Measurements from ENCODE around the gene CREBZF. TPM values are rescaled to one million over a fixed set of nuclear protein-coding genes. Genes with fewer than 3 reads are reported as not detected.

Gene CREBZF
- total RNA-seq: 10 to 100 TPM; 61.0 to 72.3 TPM

- Mint-ChIP-seq H3K36me3 (peaks cover 39% of the 10 kb centered on the region), H3K9me3 (ENCODE audit: low read depth) (no peaks in the 10 kb centered on the region), H3K4me3 (peak within 1 kb of the TSS; percentile 97), H3K4me1 (peaks cover 35% of the 10 kb centered on the region), H3K27ac (peak within 1 kb of the TSS; percentile 99), H3K27me3 (no peaks in the 10 kb centered on the region)
- ATAC-seq (peak; percentile 74), DNase-seq (peak; percentile 96)
- CTCF ChIA-PET: interaction anchor here (0.9 to 2.9 kb wide), 12 partner anchors 9 to 553 kb away, joined by 3 to 13 read pairs (median 4); partner anchors contain the start of genes CCDC83 and TMEM126A
These were observed at the start of gene CREBZF for GRCh38 chr11:85664615-85665481. Gene CREBZF, minus strand, starts transcription at chr11:85665129. Its CDS starts 254 bp downstream, at chr11:85664875.

- H3K27ac Mint-ChIP-seq: no peak overlapping the region
- peaks cover 1% of the 10 kb centered on the region for H3K4me1 Mint-ChIP-seq
- no peaks in the 10 kb centered on the region for H3K9me3 Mint-ChIP-seq (ENCODE audit: low read depth)
- no peak overlapping the region for H3K4me3 Mint-ChIP-seq
- peaks cover 4% of the 10 kb centered on the region for H3K36me3 Mint-ChIP-seq
- CTCF ChIA-PET: interaction anchor here (1.0 kb wide), 1 partner anchor 113 kb away, joined by 4 read pairs; no protein-coding TSS in a partner anchor
- DNase-seq: no peak
- H3K27me3 Mint-ChIP-seq: no peaks in the 10 kb centered on the region
- ATAC-seq: no peak
These were observed 48.0 kb upstream of the CREBZF start for GRCh38 chr11:85712953-85713352.

GRCh38 chr11:85710917-85711316 is 46.0 kb upstream of the CREBZF start:
- Mint-ChIP-seq H3K4me1 (no peaks in the 10 kb centered on the region), H3K36me3 (peaks cover 14% of the 10 kb centered on the region), H3K27ac (no peak overlapping the region), H3K4me3 (no peak overlapping the region), H3K27me3 (no peaks in the 10 kb centered on the region), H3K9me3 (ENCODE audit: low read depth) (no peaks in the 10 kb centered on the region)
- CTCF ChIA-PET: no interaction called here
- DNase-seq (no peak), ATAC-seq (no peak)

GRCh38 chr11:85709941-85710702 is 45.2 kb upstream of the CREBZF start:
- Mint-ChIP-seq H3K4me3 (no peak overlapping the region), H3K9me3 (ENCODE audit: low read depth) (no peaks in the 10 kb centered on the region), H3K27ac (no peak overlapping the region), H3K4me1 (no peaks in the 10 kb centered on the region), H3K36me3 (peaks cover 14% of the 10 kb centered on the region), H3K27me3 (no peaks in the 10 kb centered on the region)
- CTCF ChIA-PET: no interaction called here
- no peak for ATAC-seq
- no peak for DNase-seq

- no peak for ATAC-seq
- Mint-ChIP-seq H3K4me3 (no peak overlapping the region), H3K4me1 (peaks cover under 1% of the 10 kb centered on the region), H3K27me3 (no peaks in the 10 kb centered on the region), H3K9me3 (ENCODE audit: low read depth) (no peaks in the 10 kb centered on the region), H3K27ac (no peak overlapping the region), H3K36me3 (peaks cover 32% of the 10 kb centered on the region)
- no peak for DNase-seq
- CTCF ChIA-PET: no interaction called here
These were observed 40.9 kb upstream of the CREBZF start for GRCh38 chr11:85705800-85706199.

GRCh38 chr11:85704967-85705366 is 40.0 kb upstream of the CREBZF start:
- H3K27ac Mint-ChIP-seq: no peak overlapping the region
- H3K4me1 Mint-ChIP-seq: peaks cover 9% of the 10 kb centered on the region
- DNase-seq: no peak
- no peak overlapping the region for H3K4me3 Mint-ChIP-seq
- peaks cover 32% of the 10 kb centered on the region for H3K36me3 Mint-ChIP-seq
- CTCF ChIA-PET: no interaction called here
- no peaks in the 10 kb centered on the region for H3K27me3 Mint-ChIP-seq
- ATAC-seq: no peak
- no peaks in the 10 kb centered on the region for H3K9me3 Mint-ChIP-seq (ENCODE audit: low read depth)

GRCh38 chr11:85699957-85700741 is 35.2 kb upstream of the CREBZF start:
- Mint-ChIP-seq H3K27me3 (no peaks in the 10 kb centered on the region), H3K36me3 (peaks cover 49% of the 10 kb centered on the region), H3K4me3 (peak overlapping the region; percentile 33), H3K4me1 (peaks cover 36% of the 10 kb centered on the region), H3K9me3 (ENCODE audit: low read depth) (no peaks in the 10 kb centered on the region), H3K27ac (peak overlapping the region; percentile 84)
- ATAC-seq (peak; percentile 78), DNase-seq (no peak)
- CTCF ChIA-PET: interaction anchor here (0.6 to 4.0 kb wide), 13 partner anchors 9 to 524 kb away, joined by 3 to 16 read pairs (median 4); partner anchors contain the start of genes CCDC83 and CREBZF

GRCh38 chr11:85698195-85698594 is 33.3 kb upstream of the CREBZF start:
- H3K27me3 Mint-ChIP-seq: no peaks in the 10 kb centered on the region
- H3K4me1 Mint-ChIP-seq: peaks cover 40% of the 10 kb centered on the region
- no peak overlapping the region for H3K4me3 Mint-ChIP-seq
- peaks cover 43% of the 10 kb centered on the region for H3K36me3 Mint-ChIP-seq
- H3K27ac Mint-ChIP-seq: no peak overlapping the region
- ATAC-seq (no peak), DNase-seq (no peak)
- H3K9me3 Mint-ChIP-seq (ENCODE audit: low read depth): no peaks in the 10 kb centered on the region
- CTCF ChIA-PET: interaction anchor here (1.0 to 4.0 kb wide), 3 partner anchors 11 to 156 kb away, joined by 3 to 16 read pairs (median 3); partner anchors contain the start of gene CCDC83

- no peaks in the 10 kb centered on the region for H3K27me3 Mint-ChIP-seq
- no peak overlapping the region for H3K27ac Mint-ChIP-seq
- ATAC-seq: no peak
- DNase-seq: no peak
- CTCF ChIA-PET: interaction anchor here (1.0 to 4.0 kb wide), 3 partner anchors 11 to 157 kb away, joined by 3 to 16 read pairs (median 3); partner anchors contain the start of gene CCDC83
- peaks cover 40% of the 10 kb centered on the region for H3K4me1 Mint-ChIP-seq
- peaks cover 42% of the 10 kb centered on the region for H3K36me3 Mint-ChIP-seq
- no peak overlapping the region for H3K4me3 Mint-ChIP-seq
- H3K9me3 Mint-ChIP-seq (ENCODE audit: low read depth): no peaks in the 10 kb centered on the region
These were observed 32.8 kb upstream of the CREBZF start for GRCh38 chr11:85697747-85698146.

- Mint-ChIP-seq H3K36me3 (peaks cover 41% of the 10 kb centered on the region), H3K9me3 (ENCODE audit: low read depth) (no peaks in the 10 kb centered on the region), H3K27me3 (no peaks in the 10 kb centered on the region), H3K4me3 (no peak overlapping the region), H3K4me1 (peaks cover 41% of the 10 kb centered on the region), H3K27ac (no peak overlapping the region)
- DNase-seq (no peak), ATAC-seq (no peak)
- CTCF ChIA-PET: interaction anchor here (0.9 to 2.4 kb wide), 7 partner anchors 12 to 131 kb away, joined by 3 to 16 read pairs (median 4); no protein-coding TSS in a partner anchor
These were observed 30.6 kb upstream of the CREBZF start for GRCh38 chr11:85695546-85695945.

GRCh38 chr11:85694385-85694980 is 29.6 kb upstream of the CREBZF start:
- Mint-ChIP-seq H3K4me3 (no peak overlapping the region), H3K36me3 (peaks cover 42% of the 10 kb centered on the region), H3K4me1 (peaks cover 35% of the 10 kb centered on the region), H3K9me3 (ENCODE audit: low read depth) (no peaks in the 10 kb centered on the region), H3K27me3 (no peaks in the 10 kb centered on the region), H3K27ac (no peak overlapping the region)
- no peak for DNase-seq
- CTCF ChIA-PET: interaction anchor here (0.7 to 2.4 kb wide), 9 partner anchors 13 to 132 kb away, joined by 3 to 16 read pairs (median 4); no protein-coding TSS in a partner anchor
- no peak for ATAC-seq

- no peak for ATAC-seq
- no peaks in the 10 kb centered on the region for H3K27me3 Mint-ChIP-seq
- no peak within 1 kb of the TSS for H3K4me3 Mint-ChIP-seq
These were observed 21.0 kb upstream of the CREBZF start, which contains the start of gene CCDC89 for GRCh38 chr11:85685820-85686459. Gene CCDC89, minus strand, starts transcription at chr11:85686195. Its CDS starts 65 bp downstream, at chr11:85686130.

More at GRCh38 chr11:85685820-85686459, 21.0 kb upstream of the CREBZF start, which contains the start of gene CCDC89:
- Mint-ChIP-seq H3K9me3 (ENCODE audit: low read depth) (no peaks in the 10 kb centered on the region), H3K36me3 (peaks cover 12% of the 10 kb centered on the region), H3K27ac (no peak within 1 kb of the TSS), H3K4me1 (peaks cover 28% of the 10 kb centered on the region)
- CTCF ChIA-PET: interaction anchor here (0.9 kb wide), 1 partner anchor 127 kb away, joined by 3 read pairs; no protein-coding TSS in a partner anchor
- DNase-seq: no peak

Measured in activated CD8-positive, alpha-beta memory T cell treated with anti-CD3 and anti-CD28 coated beads, Interleukin-2, amount 10 ng/mL, durations not matched to agents 7 days and 5 days (primary cell).